Esophagus mucosa (tissue), 1 donor: Measurements from ENCODE around the gene CPNE1. TPM values are rescaled to one million over a fixed set of nuclear protein-coding genes. Genes with fewer than 3 reads are reported as not detected.

Experiments
- ATAC-seq: fragments of 200-7000 bp; cut with Tn5 transposase; one replicate; pipeline ENCODE4 v1.9.1; 2020
- total RNA-seq: library from RNA; stranded (reverse); gene quantifications from one replicate; pipeline ENCODE4 v1.2.4, GENCODE V29; 2023
- donor health status: DM: yes; HTN: yes; CAD: no.

CPNE1 gene
- total RNA-seq, 1 donor from 2014 or later, result 130 TPM

DNA sequence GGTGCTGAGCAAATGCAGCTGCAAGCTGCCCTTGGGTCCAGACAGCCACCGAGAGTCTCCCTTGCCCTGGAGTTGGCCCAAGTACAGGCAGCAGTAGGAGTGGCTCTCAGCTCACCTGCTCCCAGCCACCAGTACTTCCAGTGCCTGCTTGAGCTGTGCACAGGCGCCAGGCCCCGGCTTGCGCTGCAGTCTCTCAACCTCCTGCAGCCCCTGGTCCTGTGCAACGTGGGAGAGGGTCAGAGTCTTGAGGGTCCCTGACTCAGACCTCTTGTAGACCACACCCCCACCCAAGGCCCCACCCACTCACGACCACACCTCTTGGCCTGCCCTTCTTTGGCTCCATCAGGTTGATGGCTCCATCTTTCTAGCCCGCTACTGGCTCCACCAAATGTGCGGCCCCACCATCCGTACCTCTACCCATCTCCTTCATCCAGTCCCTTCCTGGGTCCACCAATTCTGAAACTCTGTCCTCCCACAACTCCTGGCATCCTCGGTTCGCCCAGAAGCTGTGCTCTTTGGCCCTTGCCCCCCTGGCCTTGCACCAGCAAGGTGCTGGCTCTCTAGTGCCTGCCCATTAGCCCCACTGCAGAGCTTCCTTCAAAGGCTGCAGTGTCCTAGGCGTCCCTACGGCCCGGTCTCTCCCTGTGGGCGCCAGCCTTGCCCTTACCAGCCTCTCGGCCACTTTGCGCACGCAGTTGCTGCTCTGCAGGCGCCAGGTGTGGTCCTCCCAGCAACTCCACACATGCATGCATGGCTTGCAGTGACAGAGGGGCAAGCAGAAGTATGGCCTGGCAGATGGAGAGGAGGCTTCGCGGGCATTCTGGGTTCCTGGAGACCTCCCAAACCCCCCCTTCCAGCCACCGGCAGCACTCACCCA, 65.6 kb downstream of the CPNE1 start:
- ATAC-seq, result peak; percentile 15

DNA sequence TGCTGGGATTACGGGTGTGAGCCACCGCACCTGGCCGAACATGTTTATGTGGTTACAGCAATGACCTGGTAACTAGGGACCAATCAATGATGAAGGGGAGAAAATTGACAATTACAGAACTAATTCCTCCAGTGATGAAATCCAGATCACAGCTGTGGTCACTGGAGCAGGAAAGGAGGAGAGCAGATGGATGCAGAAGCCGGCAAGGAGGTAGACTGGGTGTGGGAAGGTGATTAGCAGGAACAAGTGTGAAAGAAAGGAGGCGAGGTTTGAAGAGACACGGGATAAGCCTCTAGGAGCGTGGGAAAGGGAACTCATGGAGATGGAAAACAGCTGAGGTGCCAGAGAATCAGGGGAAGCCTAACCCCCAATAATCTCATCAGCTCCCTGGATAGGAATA, 66.2 kb downstream of the CPNE1 start:
- no peak for ATAC-seq

DNA sequence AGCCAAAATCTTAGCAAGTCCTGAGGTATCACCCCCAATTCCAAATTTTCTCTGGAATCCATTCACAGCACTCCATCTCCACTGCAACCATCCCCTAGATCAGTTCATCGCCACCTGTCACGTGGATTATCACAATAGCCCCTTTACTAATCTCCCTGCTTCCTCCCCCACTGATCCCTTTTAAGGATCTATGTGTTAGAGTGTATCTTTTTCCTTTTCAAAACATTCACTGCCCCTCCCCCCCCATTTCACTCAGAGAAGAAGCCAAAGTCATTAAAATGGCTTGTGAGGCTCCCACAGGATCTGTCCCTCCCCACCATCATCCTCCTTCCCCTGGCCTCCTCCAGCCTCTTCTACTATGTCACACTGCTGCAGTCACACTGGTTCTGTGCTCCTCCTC, 67.5 kb downstream of the CPNE1 start:
- no peak for ATAC-seq

DNA sequence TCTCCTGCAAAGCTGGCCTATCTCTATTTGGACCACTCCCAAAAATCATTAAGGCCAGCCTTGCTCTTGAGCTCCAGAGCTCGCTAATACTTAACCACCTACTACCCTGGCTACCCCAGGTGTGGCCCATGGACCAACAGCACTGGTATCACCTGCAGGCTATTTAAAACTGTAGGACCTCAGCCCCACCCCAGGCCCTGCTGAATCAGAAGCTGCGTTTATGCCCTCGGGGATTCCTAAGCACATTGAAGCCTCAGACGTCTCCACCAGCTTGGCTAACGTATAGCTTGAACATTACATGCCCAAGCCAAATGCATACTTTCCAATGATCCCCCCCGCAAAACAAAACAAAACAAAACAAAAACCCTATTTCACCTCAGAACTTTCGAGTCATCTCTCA, 68.8 kb downstream of the CPNE1 start:
- ATAC-seq, result no peak

- no peak for ATAC-seq
These were observed 69.2 kb downstream of the CPNE1 start for GRCh38 chr20:35595456-35595855.

- no peak for ATAC-seq
These were observed 72.2 kb downstream of the CPNE1 start for GRCh38 chr20:35592339-35592974.

- no peak for ATAC-seq
These were observed 76.3 kb downstream of the CPNE1 start for GRCh38 chr20:35588397-35588796.

GRCh38 chr20:35587436-35587835, 77.3 kb downstream of the CPNE1 start:
- no peak for ATAC-seq

DNA sequence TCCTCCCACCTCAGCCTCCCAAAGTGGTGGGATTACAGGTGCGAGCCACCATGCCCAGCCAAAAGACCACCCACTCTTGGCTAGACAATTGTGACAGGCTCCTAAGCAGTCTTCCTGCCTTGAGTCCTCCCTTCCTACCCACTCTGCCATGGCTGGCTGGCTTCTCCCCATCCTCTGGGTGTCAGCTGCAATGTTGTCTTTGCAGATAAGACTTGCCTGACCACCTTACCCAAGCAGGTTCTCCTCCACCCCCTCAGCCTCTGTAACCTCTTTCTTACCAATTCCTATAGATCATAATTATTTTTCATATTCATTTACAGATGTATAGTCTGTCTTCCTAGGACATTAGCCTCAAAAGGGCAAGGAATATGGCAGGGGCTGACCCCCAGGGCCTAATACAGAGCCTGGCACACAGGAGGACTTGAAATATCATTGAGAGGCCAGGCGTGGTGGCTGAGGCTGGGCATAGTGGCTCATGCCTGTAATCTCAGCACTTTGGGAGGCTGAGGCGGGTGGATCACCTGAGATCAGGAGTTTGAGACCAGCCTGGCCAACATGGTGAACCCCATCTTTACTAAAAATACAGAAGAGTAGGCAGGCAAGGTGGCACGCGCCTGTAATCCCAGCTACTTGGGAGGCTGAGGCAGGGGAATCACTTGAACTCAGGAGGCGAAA, 77.8 kb downstream of the CPNE1 start:
- no peak for ATAC-seq

DNA sequence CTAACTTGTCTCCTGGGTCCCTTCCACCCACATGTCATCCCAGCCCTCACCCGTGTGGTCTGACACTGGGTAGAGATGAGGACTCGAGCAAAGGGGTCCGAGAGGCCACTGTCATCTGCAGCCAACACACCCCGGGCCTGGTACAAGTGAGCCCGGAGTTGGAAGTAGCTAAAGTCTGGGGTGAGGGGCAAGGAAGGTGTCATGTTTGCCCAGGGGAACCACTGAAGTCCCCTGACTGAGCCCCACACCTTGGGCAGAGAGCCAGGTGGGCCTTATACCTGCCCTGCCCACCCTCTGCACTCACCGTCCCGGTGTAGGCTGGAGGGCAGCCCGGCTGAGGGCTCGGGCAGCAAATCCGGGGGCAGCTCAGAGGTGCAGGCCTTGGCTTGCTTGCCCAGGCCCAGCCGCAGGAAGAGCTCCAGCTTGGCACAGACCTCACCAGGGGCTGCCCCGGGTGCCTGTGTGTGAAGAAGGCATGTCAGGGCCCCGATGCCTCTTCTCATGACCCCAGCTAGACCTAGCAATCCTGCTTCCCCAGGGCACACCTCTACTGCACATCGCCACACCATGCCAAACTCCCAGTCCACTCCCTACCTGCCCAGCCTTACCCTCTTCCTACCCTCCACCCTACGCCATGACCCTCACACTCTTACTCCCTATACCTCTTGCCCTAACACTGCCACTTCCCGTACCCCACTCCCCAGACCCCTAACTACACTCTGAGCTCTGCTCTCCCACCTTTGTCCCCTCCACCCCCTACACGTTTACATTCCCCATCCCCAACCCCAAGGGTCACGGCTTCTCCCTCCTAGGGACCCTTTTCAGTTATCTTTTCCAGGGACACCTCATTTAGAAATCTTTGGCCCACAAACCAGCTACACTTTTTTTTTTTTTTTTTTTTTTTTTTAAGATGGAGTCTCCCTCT, 80.8 kb downstream of the CPNE1 start:
- peak; percentile 59 for ATAC-seq

GRCh38 chr20:35582741-35583404, 81.8 kb downstream of the CPNE1 start:
- ATAC-seq, result no peak

DNA sequence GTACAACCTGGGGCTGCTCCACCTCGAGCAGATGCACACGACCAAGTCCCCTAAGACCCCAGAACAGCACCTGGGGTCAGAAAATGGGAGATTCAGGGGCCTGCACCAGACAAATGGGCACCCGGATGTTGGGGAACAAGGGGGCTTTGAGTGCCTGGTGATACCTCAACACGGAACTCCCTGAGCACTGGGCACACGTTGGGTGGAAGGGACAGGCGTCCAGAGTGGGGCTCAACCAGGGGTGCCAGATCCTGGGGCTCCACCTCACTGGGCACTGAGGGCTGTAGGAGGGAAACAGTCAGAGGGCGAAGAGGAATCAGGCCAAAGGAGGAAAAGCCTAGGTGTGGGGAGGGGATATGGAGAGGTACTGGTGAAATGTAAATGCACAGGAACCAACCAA, 82.6 kb downstream of the CPNE1 start:
- no peak for ATAC-seq

GRCh38 chr20:35579196-35579595, 85.5 kb downstream of the CPNE1 start:
- no peak for ATAC-seq

- ATAC-seq, result no peak
These were observed 86.2 kb downstream of the CPNE1 start for GRCh38 chr20:35578469-35578868.

DNA sequence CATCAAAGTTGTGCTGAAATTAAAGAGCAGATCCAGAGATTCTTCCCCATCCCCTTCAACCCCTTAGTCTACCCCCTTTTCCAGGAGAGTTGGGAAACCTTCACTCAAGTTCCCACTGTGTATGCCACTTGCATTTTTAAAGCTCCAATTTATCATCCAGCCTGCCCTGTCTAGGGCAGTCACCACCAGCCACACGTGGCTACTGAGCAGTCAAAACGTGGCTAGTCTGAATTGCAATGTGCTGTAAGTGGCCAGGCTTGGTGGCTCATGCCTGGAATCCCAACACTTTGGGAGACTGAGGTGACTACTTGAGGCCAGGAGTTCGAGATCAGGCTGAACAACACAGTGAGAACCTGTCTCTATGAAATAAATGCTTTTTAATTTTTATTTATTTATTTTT, 87.9 kb downstream of the CPNE1 start:
- ATAC-seq, result peak; percentile 35

Other genes with a start within 250 kb of the CPNE1 start
- gene GDF5, start 226.7 kb downstream of the CPNE1 start, total RNA-seq, result not detected
- 13.6 TPM for gene CEP250, start 209.3 kb downstream of the CPNE1 start, total RNA-seq
- gene C20orf173, start 135.2 kb downstream of the CPNE1 start, total RNA-seq, result not detected
- 168 TPM for gene ERGIC3, start 122.8 kb downstream of the CPNE1 start, total RNA-seq
- gene SPAG4, start 49.1 kb downstream of the CPNE1 start, total RNA-seq, result 3.3 TPM
- 58.0 TPM for gene RBM12, start within 50 bp of the CPNE1 start, total RNA-seq
- 25.1 TPM for gene NFS1, start 34.5 kb upstream of the CPNE1 start, total RNA-seq
- gene ROMO1, start 34.5 kb upstream of the CPNE1 start, total RNA-seq, result 136 TPM
- gene RBM39, start 77.4 kb upstream of the CPNE1 start, total RNA-seq, result 139 TPM
- 17.3 TPM for gene PHF20, start 107.1 kb upstream of the CPNE1 start, total RNA-seq